ENCODE data around the gene MAB21L2.

DNA sequence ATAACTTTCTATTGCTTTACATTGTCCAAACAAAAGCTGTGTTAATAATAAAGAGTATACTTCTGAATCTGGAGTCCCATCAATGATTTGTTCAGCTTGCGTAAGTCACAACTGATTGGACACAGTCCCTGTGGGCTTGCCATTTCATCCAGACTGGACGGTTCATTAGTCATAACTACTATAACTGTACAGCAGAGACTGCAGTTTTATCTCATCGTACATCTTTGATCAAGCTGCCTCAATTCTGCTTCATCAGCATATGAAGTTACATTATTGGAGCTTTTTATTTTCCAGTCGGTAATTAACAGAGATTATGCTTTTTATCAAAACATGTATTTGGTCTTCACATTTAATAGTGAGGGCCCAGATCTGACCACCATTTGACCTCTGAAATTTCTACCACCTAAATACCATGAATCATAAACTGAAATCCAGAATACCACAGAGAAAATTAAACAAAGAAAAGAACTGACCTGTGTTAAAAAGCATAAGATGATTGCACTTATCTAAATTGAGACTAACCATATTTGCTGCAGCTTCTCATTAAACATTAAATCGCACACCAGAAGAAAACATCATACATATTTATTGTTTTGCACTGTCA lies 12.5 kb upstream of the MAB21L2 start:
- TF ChIP-seq, protein P1, sequence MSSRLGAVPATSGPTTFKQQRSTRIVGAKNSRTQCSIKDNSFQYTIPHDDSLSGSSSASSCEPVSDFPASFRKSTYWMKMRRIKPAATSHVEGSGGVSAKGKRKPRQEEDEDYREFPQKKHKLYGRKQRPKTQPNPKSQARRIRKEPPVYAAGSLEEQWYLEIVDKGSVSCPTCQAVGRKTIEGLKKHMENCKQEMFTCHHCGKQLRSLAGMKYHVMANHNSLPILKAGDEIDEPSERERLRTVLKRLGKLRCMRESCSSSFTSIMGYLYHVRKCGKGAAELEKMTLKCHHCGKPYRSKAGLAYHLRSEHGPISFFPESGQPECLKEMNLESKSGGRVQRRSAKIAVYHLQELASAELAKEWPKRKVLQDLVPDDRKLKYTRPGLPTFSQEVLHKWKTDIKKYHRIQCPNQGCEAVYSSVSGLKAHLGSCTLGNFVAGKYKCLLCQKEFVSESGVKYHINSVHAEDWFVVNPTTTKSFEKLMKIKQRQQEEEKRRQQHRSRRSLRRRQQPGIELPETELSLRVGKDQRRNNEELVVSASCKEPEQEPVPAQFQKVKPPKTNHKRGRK (CRISPR knock-in tag; IDR thresholded peaks at IDR 0.05) = no peak
- TF ChIP-seq GFI1 (CRISPR knock-in tag; IDR thresholded peaks at IDR 0.05; ENCODE audit: borderline replicate concordance) (no peak), POLR2A (IDR thresholded peaks at IDR 0.05; ENCODE audit: insufficient read depth in 1 of 2, low read depth in 2 of 2, low read length in 2 of 2) (no peak), RXRB (CRISPR knock-in tag; IDR thresholded peaks at IDR 0.05; ENCODE audit: borderline replicate concordance) (no peak), ETV6 (CRISPR knock-in tag; conservative IDR thresholded peaks at IDR 0.05) (no peak), ZNF34 (CRISPR knock-in tag; IDR thresholded peaks at IDR 0.05; ENCODE audit: borderline replicate concordance) (no peak), TCF7L2 (IDR thresholded peaks at IDR 0.05; ENCODE audit: low read depth, low read length) (no peak), EZH2 (conservative IDR thresholded peaks at IDR 0.05; ENCODE audit: low read depth, low read length) (no peak), SMARCC2 (IDR thresholded peaks at IDR 0.05) (no peak)
- TF ChIP-seq, protein P2, sequence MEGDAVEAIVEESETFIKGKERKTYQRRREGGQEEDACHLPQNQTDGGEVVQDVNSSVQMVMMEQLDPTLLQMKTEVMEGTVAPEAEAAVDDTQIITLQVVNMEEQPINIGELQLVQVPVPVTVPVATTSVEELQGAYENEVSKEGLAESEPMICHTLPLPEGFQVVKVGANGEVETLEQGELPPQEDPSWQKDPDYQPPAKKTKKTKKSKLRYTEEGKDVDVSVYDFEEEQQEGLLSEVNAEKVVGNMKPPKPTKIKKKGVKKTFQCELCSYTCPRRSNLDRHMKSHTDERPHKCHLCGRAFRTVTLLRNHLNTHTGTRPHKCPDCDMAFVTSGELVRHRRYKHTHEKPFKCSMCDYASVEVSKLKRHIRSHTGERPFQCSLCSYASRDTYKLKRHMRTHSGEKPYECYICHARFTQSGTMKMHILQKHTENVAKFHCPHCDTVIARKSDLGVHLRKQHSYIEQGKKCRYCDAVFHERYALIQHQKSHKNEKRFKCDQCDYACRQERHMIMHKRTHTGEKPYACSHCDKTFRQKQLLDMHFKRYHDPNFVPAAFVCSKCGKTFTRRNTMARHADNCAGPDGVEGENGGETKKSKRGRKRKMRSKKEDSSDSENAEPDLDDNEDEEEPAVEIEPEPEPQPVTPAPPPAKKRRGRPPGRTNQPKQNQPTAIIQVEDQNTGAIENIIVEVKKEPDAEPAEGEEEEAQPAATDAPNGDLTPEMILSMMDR (CRISPR knock-in tag; IDR thresholded peaks at IDR 0.05) = no peak
- TF ChIP-seq, protein P3, sequence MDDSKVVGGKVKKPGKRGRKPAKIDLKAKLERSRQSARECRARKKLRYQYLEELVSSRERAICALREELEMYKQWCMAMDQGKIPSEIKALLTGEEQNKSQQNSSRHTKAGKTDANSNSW (CRISPR knock-in tag; IDR thresholded peaks at IDR 0.05; ENCODE audit: borderline replicate concordance) = no peak
- TF ChIP-seq, protein P4, sequence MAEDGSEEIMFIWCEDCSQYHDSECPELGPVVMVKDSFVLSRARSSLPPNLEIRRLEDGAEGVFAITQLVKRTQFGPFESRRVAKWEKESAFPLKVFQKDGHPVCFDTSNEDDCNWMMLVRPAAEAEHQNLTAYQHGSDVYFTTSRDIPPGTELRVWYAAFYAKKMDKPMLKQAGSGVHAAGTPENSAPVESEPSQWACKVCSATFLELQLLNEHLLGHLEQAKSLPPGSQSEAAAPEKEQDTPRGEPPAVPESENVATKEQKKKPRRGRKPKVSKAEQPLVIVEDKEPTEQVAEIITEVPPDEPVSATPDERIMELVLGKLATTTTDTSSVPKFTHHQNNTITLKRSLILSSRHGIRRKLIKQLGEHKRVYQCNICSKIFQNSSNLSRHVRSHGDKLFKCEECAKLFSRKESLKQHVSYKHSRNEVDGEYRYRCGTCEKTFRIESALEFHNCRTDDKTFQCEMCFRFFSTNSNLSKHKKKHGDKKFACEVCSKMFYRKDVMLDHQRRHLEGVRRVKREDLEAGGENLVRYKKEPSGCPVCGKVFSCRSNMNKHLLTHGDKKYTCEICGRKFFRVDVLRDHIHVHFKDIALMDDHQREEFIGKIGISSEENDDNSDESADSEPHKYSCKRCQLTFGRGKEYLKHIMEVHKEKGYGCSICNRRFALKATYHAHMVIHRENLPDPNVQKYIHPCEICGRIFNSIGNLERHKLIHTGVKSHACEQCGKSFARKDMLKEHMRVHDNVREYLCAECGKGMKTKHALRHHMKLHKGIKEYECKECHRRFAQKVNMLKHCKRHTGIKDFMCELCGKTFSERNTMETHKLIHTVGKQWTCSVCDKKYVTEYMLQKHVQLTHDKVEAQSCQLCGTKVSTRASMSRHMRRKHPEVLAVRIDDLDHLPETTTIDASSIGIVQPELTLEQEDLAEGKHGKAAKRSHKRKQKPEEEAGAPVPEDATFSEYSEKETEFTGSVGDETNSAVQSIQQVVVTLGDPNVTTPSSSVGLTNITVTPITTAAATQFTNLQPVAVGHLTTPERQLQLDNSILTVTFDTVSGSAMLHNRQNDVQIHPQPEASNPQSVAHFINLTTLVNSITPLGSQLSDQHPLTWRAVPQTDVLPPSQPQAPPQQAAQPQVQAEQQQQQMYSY (CRISPR knock-in tag; IDR thresholded peaks at IDR 0.05) = no peak

All from HepG2 (cell line).